ENCODE results near the gene AQP5.

- no peak for TF ChIP-seq YY1 (IDR thresholded peaks at IDR 0.05; ENCODE audit: low read depth)
- no peak for TF ChIP-seq TAF1 (IDR thresholded peaks at IDR 0.05; ENCODE audit: low read depth)
These were observed 40.8 kb upstream of the AQP5 start for GRCh38 chr12:49920915-49921286.

Data from Ishikawa (cell line).